Daoy (cell line): ENCODE data around the gene ATXN1. TPM values are rescaled to one million over a fixed set of nuclear protein-coding genes. Genes with fewer than 3 reads are reported as not detected.
A peak's percentile ranks its signal among the peaks of the same experiment; 100 is the strongest.
"Not testable (repeated sequence)": the region's sequence is repeated elsewhere in the genome, so short reads cannot be mapped to it uniquely, and the experiment has no call there.

ENCODE experiments used
- DNase-seq: peaks from one replicate; pipeline ENCODE4 v3.0.0-alpha.2; 2015; ENCODE audit warnings: low read depth
- total RNA-seq: library from RNA; depleted of rRNA; stranded (reverse); fragments of >200 nt; shearing (Covaris generic); gene quantifications from 2 replicates; pipeline ENCODE4 v1.2.3, GENCODE V29; 2014

Gene ATXN1
- total RNA-seq, 1 experiment from 2014 or later = 33.8 TPM

DNA sequence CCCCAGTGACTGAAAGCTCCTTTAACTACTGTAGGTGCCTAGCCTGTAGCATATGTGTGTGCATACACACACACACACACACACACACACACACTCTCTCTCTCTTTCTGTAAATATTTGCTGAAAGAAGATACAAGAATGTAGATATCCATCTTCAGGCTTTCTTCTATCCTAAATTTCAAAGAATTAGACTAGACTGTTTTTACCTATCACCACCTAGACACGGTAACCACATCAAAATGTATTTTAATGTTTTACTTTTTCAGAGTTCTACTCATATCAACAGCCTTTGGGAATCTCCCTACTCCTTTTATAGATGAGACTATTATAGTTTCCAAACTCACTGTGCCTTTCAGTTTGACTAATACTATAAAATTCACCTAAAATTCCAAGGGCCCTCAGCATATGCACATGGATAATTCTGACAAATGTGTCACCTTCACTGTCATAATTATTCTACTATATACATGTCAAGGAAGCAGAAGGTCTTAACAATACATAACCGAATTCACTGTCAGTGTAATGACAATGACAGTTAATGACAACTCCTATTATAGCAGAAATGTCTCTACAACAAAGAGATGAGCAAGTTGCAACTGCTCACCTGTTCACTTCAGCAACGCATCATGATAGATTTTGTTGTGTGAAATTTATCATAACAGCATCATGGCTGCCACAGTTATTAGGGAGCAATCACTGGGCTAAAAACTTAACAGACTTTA lies 286.3 kb downstream of the ATXN1 start:
- DNase-seq = no peak

DNA sequence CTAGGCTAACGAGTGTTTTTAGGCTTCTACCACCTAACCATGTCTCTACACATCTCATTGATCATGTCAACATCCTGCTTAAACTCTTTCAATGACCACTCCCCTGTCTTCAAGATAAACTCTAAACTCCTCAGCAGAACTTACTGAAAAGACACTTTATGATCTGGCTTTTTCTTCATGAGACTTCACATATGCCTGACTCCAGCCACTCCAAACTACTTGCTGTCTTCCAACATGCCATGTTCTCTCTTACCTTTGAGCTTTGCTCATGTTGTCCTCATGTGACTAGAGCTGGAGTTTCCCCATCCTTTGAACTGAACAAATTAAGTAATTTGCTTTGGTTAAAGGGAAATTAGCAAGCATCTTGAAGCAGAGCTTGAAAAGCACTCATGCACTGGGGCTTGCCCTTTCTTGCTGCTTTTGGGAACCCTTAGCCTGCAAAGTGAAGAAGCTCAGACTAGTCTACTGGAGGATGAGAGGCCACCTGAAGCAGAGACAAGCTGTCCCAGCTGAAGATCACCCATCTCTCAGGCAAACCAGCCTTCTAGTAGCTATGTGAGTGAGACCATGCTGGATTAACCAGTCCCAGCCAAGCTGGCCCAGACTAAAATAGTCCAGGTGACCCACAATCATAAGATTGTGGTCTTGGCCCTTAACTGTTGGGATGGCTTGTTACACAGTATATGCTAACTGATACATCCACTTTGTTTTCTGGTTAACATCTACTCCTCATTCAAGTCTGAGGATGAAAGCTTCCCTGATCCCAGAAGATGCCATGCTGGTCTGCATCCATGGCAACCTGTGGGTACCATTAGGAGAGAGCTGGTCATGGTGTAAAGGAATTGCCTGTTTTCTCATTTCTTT lies 287.1 kb downstream of the ATXN1 start:
- DNase-seq = no peak

DNA sequence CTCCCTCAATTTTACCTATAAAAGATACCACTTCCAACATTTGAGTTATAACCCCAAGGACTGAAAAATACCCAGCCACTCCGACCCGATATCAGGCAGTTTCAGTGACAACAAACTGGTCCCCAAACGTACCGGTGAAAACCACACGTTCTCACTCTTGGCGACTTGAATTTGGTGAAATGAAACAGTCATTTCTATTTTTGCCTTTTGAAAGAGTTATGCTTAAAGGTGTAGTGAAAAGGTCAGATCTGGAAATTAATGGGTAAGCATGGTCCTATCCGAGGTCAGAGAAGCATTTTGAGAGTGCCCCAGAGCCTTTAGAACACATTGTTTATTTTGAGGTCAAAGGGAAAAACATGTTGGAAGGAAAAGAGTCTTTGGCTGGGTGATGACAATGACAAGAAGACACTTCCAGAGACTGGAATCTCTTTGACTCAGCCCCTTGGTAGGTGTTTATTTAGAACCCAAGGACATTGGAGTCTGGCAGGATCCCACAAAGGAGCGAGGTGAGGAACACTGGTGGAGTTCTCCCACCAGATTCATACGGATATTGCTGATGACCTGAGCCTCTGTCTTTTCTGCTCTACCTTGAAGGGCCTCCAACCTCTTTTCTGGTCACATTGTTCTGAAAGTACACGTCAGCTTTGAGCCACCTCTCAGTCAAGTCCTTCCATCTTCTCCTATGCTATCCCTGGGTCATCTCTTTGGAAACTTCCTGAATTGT lies 287.9 kb downstream of the ATXN1 start:
- DNase-seq = no peak

DNA sequence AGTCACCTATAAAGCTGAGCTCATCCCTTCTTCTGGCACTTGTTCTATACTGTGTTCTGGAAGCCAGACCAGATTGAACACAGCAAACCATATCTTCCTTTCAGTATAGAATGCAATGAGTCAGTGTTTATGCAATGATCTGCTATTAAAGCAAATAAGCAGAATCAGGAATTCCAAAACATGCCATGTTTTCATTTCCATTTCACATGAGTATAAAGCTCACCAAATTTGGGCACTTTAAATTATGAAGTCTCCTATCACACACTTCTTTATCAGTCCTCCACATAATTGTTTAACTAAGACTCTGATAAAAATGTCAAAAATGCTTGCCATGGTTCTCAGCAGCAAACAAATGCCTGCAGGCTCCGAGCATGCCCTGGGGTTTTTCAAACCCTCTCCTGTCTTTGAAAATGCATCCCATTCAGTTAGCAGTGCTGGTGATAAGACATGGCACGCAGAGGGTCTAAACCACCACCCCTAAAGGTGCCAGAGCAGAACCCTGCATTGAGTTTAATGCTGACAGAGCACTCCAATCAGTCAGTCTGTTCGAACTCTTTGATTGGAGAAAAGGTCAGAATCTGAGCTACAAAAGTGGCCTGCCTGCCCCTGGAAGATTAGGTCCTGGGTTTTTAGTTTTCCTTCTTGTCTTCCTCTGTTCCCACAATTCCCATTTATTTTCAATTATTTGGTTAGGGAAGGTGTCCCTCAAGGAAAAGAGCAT lies 288.8 kb downstream of the ATXN1 start:
- DNase-seq = peak; percentile 10

DNA sequence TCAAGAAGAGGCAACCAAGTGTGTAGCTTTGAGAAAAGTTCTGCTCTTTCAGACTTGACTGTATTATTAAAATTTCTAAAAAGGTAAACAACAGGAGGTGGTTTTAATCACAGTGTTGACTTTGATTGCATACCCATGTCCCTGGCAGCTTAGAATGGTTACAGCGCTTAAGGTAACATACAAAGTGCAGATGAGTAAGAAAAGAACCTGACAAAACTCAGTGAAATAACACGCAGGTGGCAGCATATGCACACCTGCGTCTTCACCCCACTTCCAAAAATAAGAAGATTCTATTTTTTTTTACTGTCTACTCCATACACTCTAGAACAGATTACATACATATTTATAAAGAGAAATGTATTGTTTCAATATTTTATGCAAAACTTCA lies 289.4 kb downstream of the ATXN1 start:
- DNase-seq = no peak

DNA sequence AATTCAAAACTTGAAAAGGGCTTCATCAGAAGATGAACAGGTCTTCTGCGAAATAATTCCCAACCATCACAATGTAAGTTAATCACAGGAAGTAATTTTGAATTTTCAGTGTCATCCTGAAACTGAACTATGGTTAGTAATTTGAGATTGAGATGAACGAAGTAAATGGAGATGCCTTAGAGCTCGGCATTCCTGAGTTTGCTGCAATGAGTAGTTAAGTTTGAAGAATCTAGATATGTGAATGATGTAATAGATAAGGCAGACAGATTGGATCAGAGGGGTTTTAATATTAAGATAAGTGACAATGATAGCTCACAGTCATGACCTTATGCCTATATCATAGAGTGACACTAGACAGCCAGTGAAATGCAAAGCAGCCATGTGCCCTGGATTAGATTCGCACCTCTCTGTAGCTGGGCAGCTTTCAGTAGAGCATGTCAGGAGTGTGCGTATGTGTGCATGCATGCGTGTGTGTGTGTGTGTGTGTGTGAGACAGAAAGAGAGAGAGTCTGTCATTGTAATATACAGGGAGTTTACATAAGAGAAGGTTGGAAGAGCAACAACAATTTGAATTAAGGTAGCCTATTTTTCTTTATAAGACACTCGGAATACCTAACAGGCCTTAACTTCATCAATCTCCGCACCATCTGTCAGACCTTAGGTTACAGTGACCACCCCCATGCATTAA lies 289.9 kb downstream of the ATXN1 start:
- no peak for DNase-seq

DNA sequence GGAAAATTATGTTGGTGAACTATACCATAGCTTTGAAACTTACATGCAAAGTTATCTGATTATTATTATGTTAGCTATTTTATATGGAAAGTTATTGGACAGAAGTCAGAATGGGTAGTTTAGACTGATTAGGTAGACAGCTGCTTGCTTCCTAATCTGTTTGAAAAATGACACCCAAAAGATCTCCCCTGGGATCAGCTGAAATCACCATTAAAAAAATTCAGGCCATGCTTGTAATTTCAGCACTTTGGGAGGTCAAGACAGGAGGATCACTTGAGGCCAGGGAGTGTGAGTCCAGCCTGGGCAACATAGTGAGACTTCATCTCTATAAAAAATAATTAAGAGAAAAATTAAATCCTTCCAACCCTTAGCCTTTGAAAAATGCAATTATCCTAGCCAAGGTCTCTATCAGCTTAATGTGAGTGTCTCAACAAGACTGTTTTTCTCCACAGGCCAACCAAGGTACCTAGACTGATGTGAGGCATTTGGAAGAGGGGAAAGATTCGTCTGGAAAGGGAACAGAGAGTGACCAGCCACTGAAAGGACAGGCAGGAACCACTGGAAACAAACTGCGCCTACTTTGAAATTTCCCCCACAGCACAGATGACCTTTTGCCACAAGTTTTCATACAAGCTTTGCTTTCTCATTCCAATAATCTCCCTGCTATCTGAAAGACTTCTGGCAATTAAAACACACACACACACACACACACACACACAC lies 290.6 kb downstream of the ATXN1 start:
- no peak for DNase-seq

DNA sequence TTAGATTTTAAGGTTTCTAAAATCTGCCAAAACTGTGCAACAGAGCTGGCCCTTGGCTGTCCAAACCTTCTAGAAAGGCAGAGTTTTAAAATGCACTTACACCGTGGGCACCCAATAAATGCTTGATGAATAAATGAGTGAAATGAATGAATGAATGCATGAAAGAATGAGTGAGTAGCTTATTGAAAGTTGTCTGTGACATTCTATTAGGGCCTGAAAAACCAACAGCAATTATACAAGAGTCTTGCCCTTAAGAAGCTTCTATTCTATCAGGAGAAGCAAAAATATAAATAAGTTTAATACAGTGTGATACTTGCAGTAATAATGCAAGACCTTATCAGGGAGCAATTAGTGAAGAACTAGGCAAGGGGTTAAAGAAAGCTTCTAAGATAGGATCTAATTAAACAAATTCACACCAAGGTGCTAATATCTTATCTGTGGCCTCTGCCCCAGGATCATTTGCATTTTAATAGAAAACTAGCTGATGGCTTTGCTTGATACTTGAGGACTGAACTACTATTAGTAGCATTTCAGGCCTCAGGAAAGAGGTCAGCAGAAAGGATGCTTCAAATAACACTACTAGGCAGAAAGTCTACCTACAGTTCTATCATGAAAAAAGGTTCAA lies 292.2 kb downstream of the ATXN1 start:
- DNase-seq = no peak

DNA sequence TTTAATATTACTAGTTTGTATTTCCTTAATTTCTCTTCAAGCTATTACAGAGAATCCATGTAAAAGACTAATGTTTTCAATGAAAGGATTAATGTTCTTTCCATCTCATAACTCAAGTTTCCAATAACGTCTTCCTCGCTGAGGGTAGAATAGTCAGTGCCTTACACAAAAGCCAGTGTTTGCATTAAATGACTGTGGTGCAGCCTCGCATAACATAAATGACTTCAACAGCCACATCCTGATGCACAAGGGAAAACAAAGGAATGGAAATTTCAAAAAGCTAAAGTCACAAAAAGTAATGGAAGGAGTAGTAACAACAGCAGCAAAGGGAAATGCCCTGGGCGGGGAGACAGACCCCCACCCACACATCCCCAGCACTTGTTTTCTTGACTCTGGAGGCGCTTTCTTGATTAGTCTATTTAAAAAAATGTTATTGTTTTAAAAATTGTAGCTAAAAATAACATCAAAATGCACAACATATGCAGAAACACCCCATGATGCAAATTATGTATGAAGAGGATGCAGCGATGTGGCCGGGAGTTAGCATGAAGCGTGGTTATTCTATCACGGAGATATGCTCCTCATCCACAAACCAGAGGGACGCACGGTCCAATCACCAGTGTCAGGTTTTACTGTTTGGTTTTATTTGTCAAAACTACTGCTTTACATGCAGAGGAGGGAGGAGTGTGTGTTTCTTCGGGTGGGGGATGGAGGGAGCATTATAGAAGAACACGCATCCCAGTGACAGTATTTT lies 294.3 kb downstream of the ATXN1 start:
- DNase-seq = no peak

DNA sequence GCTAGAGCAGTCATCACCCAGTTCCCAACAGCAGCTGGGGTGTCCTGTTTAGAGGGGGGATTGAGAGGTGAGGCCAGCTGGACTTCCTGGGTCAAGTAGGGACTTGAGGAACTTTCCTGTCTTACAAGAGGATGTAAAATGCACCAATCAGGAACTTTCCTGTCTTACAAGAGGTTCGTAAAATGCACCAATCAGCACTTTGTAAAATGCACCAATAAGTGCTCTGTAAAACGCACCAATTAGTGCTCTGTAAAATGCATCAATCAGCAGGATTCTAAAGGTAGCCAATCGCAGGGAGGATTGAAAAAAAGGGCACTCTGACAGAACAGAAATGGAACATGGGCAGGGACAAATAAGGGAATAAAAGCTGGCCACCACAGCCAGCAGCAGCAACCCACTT lies 297.2 kb downstream of the ATXN1 start:
- DNase-seq = no peak

DNA sequence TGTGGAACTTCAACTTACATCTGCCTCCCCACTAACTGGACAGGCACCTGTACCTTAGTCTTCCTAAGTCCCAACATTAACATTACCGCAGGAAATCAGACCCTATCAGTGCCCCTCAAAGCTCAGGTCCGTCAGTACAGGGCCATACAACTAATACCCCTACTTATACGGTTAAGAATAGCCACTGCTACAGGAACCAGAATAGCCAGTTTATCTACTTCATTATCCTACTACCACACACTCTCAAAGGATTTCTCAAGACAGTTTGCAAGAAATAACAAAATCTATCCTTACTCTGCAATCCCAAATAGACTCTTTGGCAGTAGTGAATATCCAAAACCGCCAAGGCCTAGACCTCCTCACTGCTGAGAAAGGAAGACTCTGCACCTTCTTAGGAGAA lies 298.0 kb downstream of the ATXN1 start:
- DNase-seq = not testable (repeated sequence)

DNA sequence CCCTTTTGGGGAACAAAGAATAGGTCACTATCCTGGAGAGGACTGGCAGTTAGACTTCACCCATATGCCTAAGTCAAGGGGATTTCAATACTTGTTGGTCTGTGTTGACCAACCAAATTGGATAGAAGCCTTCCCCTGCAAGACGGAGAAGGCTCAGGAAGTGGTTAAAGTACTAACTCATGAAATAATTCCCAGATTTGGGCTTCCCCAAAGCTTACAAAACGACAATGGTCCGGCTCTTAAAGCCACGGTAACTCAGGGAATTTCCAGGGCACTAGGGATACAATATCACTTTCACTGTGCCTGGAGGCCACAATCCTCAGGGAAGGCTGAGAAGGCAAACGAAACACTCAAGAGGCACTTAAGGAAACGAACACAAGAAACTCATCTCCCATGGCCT lies 299.8 kb downstream of the ATXN1 start:
- DNase-seq = no peak

DNA sequence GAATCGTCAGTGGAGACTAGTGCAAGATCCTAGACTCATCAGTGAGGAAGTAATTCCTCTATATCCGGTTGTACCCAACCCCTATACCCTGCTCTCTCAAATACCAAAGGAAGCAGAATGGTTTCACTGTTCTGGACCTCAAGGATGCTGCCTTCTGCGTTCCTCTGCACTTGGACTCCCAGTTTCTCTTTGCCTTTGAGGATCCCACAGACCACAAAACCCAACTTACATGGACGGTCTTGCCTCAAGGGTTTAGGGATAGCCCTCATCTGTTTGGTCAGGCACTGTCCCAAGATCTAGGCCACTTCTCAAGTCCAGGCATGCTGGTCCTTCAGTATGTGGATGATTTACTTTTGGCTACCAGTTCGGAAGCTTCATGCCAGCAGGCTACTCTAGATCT lies 301.8 kb downstream of the ATXN1 start:
- DNase-seq = not testable (repeated sequence)

DNA sequence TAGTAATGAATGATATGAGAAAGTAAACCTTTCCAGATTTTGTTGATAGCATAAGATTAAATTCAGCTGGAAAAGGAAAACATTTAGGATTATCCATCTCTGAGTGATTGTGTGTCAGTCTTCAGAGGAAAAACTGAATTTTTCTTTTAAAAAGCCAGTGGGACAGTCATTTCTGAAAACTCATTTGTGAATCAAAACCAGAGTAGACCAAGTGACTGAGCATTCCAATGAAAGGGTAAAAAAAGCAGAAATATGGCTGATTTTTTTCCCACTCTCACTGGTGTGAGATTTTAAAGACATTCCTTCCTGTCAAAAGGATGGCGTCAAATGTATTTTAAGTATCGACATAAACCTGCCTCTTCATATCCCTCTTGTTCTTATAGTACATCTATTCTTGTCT lies 308.9 kb downstream of the ATXN1 start:
- DNase-seq = no peak

DNA sequence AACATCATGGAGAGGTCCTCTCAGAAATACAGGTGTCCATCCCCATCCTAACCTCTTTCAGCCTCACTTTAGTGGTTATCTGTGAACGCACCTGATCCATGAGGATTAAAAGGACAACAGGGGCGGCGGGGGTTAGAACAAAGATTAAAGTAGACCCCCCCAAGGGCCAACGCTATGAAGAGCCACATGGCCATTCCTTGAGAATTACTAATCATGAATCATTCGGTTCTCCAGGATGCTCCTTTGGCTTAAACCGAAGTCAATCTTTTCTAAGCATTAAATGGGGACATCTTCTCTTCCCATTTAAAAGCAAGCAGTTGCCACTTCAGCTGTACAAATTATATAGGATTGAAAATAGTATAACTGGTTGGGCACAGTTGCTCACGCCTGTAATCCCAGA lies 310.4 kb downstream of the ATXN1 start:
- peak; percentile 24 for DNase-seq

DNA sequence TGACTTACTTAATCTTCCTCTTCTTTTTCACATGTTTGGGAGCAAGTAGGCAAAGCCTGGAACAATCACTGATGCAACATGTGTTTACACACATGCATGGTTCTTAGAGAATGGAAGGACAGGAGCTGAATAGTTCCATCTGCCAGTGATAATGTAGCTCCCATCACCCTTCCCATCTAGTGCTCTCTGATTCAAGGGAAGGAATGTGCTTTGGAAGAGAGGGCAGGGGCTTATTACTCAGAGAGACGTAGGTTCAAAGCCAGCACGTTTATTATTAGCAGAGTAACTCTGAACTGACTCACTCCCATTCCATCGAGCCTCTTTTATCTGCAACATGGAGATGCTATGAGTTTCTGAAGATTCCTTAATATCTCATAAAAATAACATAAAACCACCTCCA lies 311.0 kb downstream of the ATXN1 start:
- no peak for DNase-seq

DNA sequence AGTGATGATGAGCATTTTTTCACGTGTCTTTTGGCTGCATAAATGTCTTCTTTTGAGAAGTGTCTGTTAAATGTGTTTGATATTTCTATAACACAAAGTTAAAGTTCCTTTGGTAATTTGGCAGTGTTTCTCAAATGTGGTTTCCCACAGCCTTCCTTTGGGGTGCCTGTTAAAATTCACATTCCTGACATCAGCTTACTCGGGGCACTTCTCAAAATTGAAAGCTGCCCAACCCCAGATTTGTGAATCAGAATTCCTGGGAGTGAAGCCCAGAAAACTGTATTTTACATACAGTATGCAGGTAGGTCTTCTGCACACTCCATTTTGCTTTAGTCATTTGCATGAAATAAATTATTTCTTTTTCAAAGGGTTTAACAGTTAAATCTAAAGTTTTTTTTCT lies 315.0 kb downstream of the ATXN1 start:
- DNase-seq = no peak

DNA sequence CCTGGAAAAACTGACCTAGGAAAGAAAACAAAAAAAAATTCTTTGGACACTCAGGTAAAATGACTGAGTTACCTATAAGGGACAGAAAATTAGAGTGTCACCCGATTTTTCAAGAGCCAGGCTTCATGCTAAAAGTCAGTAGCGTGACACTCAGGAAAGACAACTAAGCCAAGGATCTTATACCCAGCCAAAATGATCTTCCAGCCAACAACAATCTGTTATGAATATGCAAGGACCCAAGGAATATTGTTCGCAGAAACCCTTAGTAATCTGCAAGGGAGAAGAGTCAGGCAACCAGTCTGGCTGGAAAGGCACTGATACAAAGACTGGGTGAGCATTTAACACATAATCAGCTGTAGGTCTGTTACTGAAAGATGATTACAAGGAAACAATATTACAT lies 319.2 kb downstream of the ATXN1 start:
- DNase-seq = no peak

DNA sequence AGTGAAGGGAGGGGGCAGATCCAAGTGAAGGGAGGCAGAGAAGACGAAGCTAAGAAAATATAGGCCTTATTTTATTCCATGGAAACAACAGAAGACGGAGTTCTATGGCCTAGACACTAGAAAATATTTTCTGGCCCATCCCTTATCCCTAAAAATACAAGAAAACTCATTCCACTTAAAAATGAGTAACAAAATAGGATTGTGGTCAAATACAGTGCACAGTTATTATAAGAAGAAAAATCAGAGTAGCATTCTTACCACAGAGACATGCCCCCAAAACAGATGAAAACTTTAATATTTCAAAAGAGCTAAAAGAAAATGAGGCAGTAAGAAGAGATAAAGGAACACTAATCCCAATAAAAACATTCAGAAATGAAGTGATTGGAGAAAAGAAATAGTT lies 320.0 kb downstream of the ATXN1 start:
- no peak for DNase-seq
